ENCODE data around the gene SPATA9. TPM values are rescaled to one million over a fixed set of nuclear protein-coding genes. Genes with fewer than 3 reads are reported as not detected.

Gene SPATA9
- total and polyA plus RNA-seq, 2 of the 8 experiments (the other 6 are each of a cell fraction or from before 2014, with no cell fraction given) = not detected

GRCh38 chr5:95649842-95650620 is 32.8 kb downstream of the SPATA9 start:
- H3K4ac ChIP-seq (replicated peaks; ENCODE audit: insufficient read length, low read depth, low read length) = no peak overlapping the region
- DNase-seq (ENCODE audit: low read depth in 1 of 2, low spot score in 2 of 2) = no peak
- H3K27me3 ChIP-seq (replicated peaks in 1 of 4; ENCODE audit: control insufficient read depth in 3 of 4, extremely low read depth in 1 of 4, insufficient read depth in 3 of 4, low read length in 3 of 4) = no peaks in the 10 kb centered on the region
- H2BK20ac ChIP-seq (ENCODE audit: low read length) = no peak overlapping the region
- H2BK5ac ChIP-seq (ENCODE audit: low read depth, low read length) = no peak overlapping the region
- ChIA-PET POLR2A (ENCODE audit: partially characterized antibody) (no interaction called here), CTCF (ENCODE audit: partially characterized antibody) (interaction anchor here (1.0 to 1.3 kb wide), 4 partner anchors 8 to 16 kb away, joined by 3 to 4 read pairs (median 3); no protein-coding TSS in a partner anchor)
- no peaks in the 10 kb centered on the region for H3K9me3 ChIP-seq (ENCODE audit: insufficient read depth in 2 of 2, low read depth in 1 of 2, low read length in 1 of 2)
- no peak overlapping the region for H3K56ac ChIP-seq (replicated peaks; ENCODE audit: insufficient read length, low read depth, low read length)
- no peaks in the 10 kb centered on the region for H3K79me2 ChIP-seq (ENCODE audit: control insufficient read depth in 1 of 2, insufficient read depth in 2 of 2, low read length in 2 of 2)
- no peak overlapping the region for H3K23ac ChIP-seq (ENCODE audit: insufficient read length)
- no peak overlapping the region for H3K14ac ChIP-seq (ENCODE audit: insufficient read length)
- H3K9ac ChIP-seq (replicated peaks in 1 of 4; ENCODE audit: extremely low read depth in 1 of 4, low read depth in 3 of 4, low read length in 3 of 4) = no peak overlapping the region
- no peak overlapping the region for H4K8ac ChIP-seq (ENCODE audit: extremely low read depth, insufficient read depth, low read length)
- no peaks in the 10 kb centered on the region for H3K36me3 ChIP-seq (ENCODE audit: control insufficient read depth in 2 of 4, insufficient read depth in 4 of 4, low read length in 3 of 4)
- H3K18ac ChIP-seq (ENCODE audit: extremely low read depth, low read length) = no peak overlapping the region
- H3K79me1 ChIP-seq (ENCODE audit: low read depth, low read length) = no peaks in the 10 kb centered on the region
- no peak overlapping the region for H4K91ac ChIP-seq (replicated peaks; ENCODE audit: insufficient read length, low read length)
- H2AFZ ChIP-seq (ENCODE audit: low read length) = no peak overlapping the region
- H2BK15ac ChIP-seq (ENCODE audit: low read length) = no peak overlapping the region
- H3K4me1 ChIP-seq (replicated peaks in 1 of 4; ENCODE audit: control insufficient read depth in 3 of 4, insufficient read depth in 4 of 4, low read length in 3 of 4) = peaks cover 0 to 6% (median 3%) of the 10 kb centered on the region in 4 experiments; a peak in 2 of 7 replicates
- H3K4me2 ChIP-seq (ENCODE audit: insufficient read depth in 1 of 2, low read depth in 2 of 2, low read length in 2 of 2) = no peak overlapping the region
- H2BK12ac ChIP-seq (ENCODE audit: low read depth, low read length) = no peak overlapping the region
- H3K23me2 ChIP-seq (ENCODE audit: low read depth, low read length) = peaks cover 7% of the 10 kb centered on the region
- H2AK5ac ChIP-seq (ENCODE audit: low read depth, low read length) = no peak overlapping the region
- H3K4me3 ChIP-seq (ENCODE audit: extremely low read depth in 1 of 4, insufficient read depth in 2 of 4, low read depth in 3 of 4, low read length in 4 of 4) = no peak overlapping the region
- H2BK120ac ChIP-seq (replicated peaks; ENCODE audit: low read depth, low read length) = no peak overlapping the region
- FAIRE-seq = no peak
- H3K27ac ChIP-seq (ENCODE audit: low read depth, low read length) = no peak overlapping the region
- no peaks in the 10 kb centered on the region for H4K20me1 ChIP-seq (replicated peaks in 1 of 2; ENCODE audit: control insufficient read depth in 1 of 2, insufficient read depth in 2 of 2, low read length in 2 of 2)
- no peak overlapping the region for H4K5ac ChIP-seq (ENCODE audit: insufficient read length, low read depth, low read length)
- TF ChIP-seq HDAC2 (IDR thresholded peaks at IDR 0.05; ENCODE audit: borderline replicate concordance in 1 of 2, low read depth in 2 of 2, low read length in 2 of 2) = no peak
- no peak for TF ChIP-seq CTCF (IDR thresholded peaks at IDR 0.05; ENCODE audit: control extremely low read depth in 1 of 3, insufficient read depth in 1 of 3, low read depth in 1 of 3, low read length in 3 of 3)
- TF ChIP-seq EP300 (IDR thresholded peaks at IDR 0.05; ENCODE audit: borderline replicate concordance in 1 of 2, low read depth in 2 of 2, low read length in 2 of 2) = no peak
- TF ChIP-seq SRF (IDR thresholded peaks at IDR 0.05; ENCODE audit: low read depth, low read length) = no peak
- TF ChIP-seq MAX (IDR thresholded peaks at IDR 0.05) = no peak
- no peak for TF ChIP-seq RAD21 (IDR thresholded peaks at IDR 0.05 in 1 of 2, conservative IDR thresholded peaks at IDR 0.05 in 1 of 2; ENCODE audit: low read depth in 2 of 2, low read length in 2 of 2)
- TF ChIP-seq RNF2 (IDR thresholded peaks at IDR 0.05; ENCODE audit: borderline replicate concordance, low read depth, low read length, missing control alignments, poor library complexity, severe bottlenecking) = no peak
- TF ChIP-seq GABPA (IDR thresholded peaks at IDR 0.05; ENCODE audit: borderline replicate concordance, insufficient read depth, low read length) = no peak
